Activated gamma-delta T cell treated with anti-CD3 and anti-CD28 coated beads, Interleukin-2, amount 50 U/mL, for 16 hours (primary cell): ENCODE data around the gene GTF3C2.
"Not testable (repeated sequence)": the region's sequence is repeated elsewhere in the genome, so short reads cannot be mapped to it uniquely, and the experiment has no call there.

Experiments
- DNase-seq: peaks from one replicate; pipeline ENCODE4 v3.0.0-alpha.2; 2020; ENCODE audit warnings: low read depth

Gene GTF3C2

GRCh38 chr2:27322301-27322765 is 34.2 kb downstream of the GTF3C2 start:
- no peak for DNase-seq

- no peak for DNase-seq
Measured at GRCh38 chr2:27320958-27321543, 35.5 kb downstream of the GTF3C2 start.

GRCh38 chr2:27319839-27320238 is 36.7 kb downstream of the GTF3C2 start:
- not testable (repeated sequence) for DNase-seq

GRCh38 chr2:27316655-27317412 is 39.7 kb downstream of the GTF3C2 start:
- DNase-seq: no peak

- no peak for DNase-seq
Measured at GRCh38 chr2:27315122-27315521, 41.4 kb downstream of the GTF3C2 start.

GRCh38 chr2:27314709-27315108 is 41.9 kb downstream of the GTF3C2 start:
- no peak for DNase-seq

- DNase-seq: no peak
Measured at GRCh38 chr2:27313882-27314645, 42.5 kb downstream of the GTF3C2 start.

- DNase-seq: no peak
Measured at GRCh38 chr2:27312152-27312551, 44.4 kb downstream of the GTF3C2 start.

- no peak for DNase-seq
Measured at GRCh38 chr2:27309651-27310050, 46.9 kb downstream of the GTF3C2 start.

GRCh38 chr2:27308359-27308881 is 48.1 kb downstream of the GTF3C2 start, which contains the start of gene UCN:
Gene UCN, minus strand, starts transcription at chr2:27308445. Its CDS starts 550 bp downstream, at chr2:27307895.
- no peak for DNase-seq

- DNase-seq: no peak
Measured at GRCh38 chr2:27307545-27308358, 48.8 kb downstream of the GTF3C2 start.

GRCh38 chr2:27307287-27307544 is 49.3 kb downstream of the GTF3C2 start:
- no peak for DNase-seq

- peak; percentile 17 for DNase-seq
Measured at GRCh38 chr2:27306573-27307286, 49.8 kb downstream of the GTF3C2 start.

GRCh38 chr2:27306136-27306535 is 50.4 kb downstream of the GTF3C2 start:
- DNase-seq: no peak

- no peak for DNase-seq
Measured at GRCh38 chr2:27305516-27305915, 51.0 kb downstream of the GTF3C2 start.

- DNase-seq: no peak
Measured at GRCh38 chr2:27304488-27305240, 51.9 kb downstream of the GTF3C2 start.

- no peak for DNase-seq
Measured at GRCh38 chr2:27303093-27304025, 53.2 kb downstream of the GTF3C2 start.

GRCh38 chr2:27300606-27301005 is 56.0 kb downstream of the GTF3C2 start:
- DNase-seq: not testable (repeated sequence)

GRCh38 chr2:27298391-27299080 is 58.0 kb downstream of the GTF3C2 start:
- DNase-seq: no peak
